HG03064 (cell line): ENCODE measurements around the gene ZFAND3.

Source experiments
- ATAC-seq: cut with Tn5 transposase; IDR thresholded peaks from one replicate; pipeline ENCODE4 v1.9.1; 2021; ENCODE audit warnings: low read depth; ENCODE audit not compliant: unreplicated experiment

Gene ZFAND3

DNA sequence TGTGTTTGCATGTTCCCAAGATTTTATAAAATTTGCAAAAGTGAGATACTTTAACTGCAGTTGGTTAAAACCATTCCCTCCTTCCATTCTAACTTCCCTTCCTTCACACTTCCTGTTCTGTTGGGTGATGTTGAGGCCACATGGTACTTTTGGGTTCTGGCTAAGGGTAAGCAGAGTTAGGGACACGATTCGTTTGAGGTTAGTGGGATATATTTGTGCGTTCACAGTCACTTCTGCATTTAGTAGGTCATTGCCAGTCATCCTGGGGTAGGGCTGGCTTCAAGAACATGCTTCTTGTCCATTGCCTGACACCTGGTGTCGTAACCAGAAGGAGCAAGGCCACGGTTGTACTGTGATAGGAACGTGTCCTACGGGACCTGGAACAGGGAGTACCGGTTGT lies 340.1 kb downstream of the ZFAND3 start:
- no peak for ATAC-seq

DNA sequence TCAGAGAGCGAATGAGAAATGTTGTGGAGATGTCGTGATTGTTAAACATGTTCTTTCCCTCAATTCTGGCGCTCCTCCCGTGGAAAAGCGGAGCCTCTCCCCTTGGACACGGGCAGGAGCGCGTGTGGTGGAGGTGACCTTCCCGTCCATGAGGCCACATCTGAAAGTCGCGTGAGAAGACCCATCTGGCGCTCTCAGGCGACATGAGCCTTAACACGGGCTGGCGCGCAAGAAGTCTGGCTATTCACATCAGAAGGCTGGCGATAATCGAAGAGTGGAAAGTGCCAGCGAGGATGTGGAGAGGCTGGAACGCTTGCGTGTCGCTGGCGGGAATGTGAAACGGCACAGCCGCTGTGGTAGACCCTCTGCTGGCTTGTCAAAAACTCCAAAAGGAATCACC lies 341.3 kb downstream of the ZFAND3 start:
- ATAC-seq: no peak

DNA sequence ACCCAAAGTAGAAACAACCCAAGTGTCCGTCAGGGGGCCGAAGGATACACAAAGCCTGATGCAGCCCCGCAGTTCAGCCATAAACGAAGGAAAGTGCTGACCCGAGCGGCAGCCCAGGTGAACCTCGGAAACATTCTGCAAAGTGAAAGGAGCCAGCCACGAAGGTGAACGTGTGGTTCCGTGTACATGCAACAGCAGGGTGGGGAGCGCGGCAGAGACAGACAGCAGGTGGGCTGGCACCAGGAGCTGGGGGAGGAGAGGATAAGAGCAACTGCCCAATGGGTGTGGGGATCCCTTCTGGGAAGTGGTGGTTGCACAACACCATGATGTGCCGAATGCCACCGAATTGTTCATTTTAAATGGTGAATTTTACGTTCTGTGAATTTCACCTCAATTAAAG lies 341.8 kb downstream of the ZFAND3 start:
- ATAC-seq: no peak

DNA sequence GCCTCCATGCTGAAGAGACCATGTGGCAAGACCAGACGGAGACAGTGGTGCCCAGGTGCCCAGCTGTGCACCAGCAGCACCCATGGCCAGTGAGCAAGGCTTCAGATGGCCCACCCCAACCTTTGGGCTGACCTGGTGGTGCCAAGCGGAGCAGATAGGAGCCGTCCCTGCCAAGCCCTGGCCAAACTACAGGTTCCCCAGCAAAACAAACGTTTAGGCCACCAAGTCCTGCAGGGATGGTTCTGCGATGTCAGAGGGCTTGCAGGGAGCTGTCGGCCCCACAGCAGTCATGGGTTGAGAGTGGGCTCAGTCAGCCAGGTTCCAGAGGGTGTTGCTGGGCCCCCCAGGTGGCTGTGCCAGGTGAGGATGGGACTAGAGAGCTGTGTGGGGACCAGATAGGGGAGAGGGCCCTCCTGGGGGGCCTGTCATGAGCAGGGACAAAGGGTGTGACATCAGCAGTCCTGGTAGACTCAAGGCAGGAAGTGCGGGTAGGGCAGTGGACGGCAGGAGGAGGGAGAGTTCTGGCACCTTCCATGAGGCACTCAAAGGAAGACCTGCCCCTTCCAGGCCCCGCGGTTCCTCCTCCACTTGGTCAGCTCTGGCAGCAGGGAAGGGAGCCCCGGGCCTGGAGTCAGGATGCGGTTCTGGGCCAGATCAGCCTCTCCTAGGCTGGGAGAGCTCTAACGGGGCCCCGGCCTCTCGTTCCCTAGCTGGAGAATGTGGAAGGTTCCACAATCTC lies 342.4 kb downstream of the ZFAND3 start:
- ATAC-seq: no peak

DNA sequence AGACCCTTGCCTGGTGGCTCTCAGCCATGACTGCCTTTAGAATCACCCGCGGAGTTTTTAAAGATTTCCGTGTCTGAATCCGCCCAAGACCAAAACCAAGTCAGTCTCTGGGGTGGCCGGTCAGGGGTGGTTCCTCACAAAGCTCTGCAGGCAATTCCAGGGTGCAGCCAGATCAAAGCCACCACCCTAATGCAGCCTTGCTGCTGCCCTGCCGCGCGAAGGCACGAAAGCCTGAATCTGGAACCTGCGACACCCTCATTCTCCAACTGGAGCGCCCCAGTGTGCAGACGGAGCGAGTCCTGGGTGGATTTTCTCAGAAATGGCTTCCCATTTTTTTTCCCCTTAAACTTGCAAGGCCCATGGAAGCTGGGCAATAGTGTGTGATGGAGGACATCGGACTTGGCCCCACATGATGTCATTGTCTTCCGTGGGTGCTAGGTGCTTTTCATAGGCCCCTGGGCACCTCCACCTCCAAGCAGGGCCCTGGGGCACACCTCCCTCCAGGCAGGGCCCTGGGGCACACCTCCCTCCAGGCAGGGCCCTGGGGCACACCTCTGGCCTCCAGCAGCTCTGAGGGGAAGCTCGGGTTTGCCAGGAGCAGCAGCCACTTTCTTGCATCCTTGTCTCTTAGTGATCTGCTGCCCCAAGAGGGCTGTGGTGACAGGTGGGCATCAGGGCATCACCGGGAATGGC lies 343.1 kb downstream of the ZFAND3 start:
- no peak for ATAC-seq

DNA sequence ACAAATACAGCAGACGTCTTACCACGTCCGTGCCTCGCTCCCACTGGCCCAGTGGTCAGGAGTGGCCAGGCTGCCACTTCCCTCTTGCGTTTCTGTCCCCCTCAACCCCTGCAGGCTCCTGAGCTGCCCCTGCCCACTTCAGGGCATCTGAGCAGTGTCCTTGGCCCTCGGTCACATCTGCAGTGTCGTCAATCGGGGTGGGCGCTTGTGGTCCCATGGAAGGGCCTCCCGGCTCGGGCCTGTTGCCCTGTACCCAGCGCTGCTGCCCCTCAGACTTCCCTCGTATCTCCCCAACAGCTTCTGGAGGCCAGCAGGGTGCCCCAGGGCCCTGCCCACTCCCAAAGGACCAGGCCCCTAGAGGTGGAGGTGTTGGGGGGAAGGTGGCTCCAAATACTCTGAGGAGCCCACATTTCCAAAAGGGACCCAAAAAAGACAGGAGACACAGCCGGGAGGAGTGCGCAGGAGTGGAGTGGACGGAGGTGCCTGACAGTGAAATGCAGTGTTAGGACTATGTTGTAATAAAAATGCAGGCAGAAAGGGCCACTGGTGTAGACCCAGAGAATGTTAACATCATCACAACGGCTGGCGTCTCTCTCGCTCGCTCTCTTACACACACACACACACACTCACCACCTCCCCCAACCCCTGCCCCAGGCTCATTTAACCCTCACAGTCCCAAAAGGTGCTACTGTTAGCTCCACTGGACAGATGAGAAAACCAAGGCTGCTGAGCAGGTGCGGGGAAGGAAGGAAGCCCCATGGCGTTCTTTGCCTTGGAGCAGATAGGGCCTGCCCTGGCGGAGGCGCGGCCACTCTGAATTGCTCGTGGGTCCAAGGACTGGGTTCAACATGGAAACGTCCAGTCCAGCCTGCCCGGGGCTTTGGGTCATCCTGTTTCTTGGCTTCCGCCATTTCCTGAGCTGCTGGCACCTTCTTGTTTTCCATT lies 343.9 kb downstream of the ZFAND3 start:
- ATAC-seq: no peak

DNA sequence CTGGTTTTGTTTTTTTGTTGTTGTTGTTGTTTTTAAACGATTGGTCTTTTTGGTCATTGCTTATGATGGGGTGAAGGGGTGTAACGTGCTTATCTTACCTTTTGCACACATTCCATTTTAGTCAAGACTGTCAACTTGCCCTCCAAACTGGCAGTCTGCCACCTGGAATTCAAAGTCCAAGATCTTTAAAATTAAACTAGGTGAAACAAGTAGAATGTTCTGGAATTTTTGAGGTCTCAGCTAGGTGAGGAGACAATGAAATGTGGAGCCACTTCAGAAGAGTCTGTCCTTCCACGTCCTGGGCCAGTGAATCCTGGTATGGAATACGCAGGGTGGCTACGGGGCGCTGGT lies 344.6 kb downstream of the ZFAND3 start:
- no peak for ATAC-seq

DNA sequence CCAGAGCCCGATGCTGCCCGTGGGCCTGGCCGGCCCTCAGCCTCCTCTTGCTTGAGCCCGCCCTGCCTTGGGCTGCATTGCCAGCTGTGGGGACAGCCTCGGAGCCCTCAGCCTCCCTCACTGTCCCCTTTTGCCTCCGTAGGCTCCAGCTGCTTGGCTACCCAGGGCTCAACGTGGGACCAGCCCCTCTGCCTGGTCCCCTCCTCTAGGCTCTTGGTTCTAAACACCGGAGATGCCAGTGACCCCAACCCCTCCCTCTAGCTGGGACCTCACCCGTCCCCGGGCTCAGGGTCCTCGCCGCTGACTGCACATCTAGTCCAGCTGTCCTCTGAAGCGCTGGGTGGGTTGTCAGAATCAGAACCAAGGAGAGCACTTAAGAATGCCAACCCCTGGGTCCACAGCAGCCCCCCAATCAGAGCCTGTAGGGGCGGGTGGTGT lies 345.2 kb downstream of the ZFAND3 start:
- ATAC-seq: no peak

DNA sequence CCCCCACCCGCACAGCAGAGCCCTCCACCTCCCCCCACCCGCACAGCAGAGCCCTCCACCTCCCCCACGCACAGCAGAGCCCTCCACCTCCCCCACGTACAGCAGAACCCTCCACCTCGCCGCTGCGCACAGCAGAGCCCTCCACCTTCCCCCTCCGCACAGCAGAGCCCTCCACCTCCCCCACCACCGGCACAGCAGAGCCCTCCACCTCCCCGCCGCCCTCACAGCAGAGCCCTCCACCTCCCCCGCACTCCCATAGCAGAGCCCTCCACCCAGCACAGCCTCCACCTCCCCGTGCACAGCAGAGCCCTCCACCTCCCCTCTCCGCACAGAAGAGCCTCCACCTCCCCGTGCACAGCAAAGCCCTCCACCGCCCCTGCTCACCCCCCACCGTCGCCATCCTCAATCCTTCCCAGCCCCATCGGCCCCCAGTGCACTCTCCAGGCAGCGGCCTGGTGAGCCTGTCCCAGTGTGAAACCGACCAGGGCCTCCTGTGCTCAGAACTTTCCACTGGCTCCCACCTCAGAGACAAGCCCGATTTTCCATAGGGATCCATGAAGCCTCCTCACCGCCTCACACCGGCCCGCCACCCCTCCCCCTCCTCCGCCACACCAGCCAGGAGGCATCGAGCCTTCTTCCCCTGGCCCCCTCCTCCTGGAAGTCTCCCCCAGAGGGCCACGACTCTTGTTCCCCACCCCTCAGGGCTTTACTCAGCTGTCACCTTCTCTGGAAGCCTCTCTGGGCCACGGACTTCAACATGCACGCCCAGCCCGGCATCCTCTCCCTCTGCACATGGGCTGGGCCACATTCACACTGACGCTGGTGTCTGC lies 347.1 kb downstream of the ZFAND3 start:
- ATAC-seq: no peak

DNA sequence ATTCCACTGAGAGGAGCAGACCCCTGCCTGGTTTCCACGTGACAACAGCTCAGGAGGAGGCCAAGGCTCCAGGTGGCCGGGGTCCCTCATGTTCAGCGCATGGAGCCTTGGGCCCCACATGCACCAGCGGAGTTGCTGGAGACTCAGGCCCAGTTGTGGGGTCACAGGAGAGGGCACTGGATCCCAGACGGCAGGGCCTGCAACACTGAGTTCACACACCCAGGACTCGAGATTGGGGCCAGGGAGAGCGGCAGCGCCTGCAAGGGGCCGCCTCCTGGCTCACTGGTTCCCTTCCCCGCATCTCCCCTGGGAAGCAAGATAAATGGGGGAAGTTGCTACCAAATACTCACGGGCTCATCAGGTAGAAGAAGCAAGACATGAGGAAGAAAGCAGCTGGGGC lies 348.1 kb downstream of the ZFAND3 start:
- no peak for ATAC-seq

DNA sequence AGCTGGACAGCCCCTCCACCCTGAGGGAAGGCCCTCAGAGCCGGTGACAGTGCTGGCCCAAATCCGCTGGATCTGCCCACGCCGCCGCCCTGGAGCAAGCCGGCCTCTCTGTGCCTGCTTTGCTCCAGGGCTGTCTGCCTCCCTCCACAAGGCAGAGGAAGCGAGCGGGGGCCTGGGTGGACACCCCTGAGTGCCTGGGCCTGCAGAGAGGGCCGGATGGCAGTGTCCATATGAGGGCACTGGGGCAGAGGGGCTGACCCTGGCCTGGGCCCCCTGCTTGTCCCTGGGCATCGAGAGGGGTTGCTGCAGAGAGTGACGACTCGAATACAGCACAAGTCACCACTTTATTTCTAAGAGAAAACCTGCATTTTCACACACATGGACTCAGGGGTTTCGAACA lies 348.6 kb downstream of the ZFAND3 start:
- ATAC-seq: no peak

DNA sequence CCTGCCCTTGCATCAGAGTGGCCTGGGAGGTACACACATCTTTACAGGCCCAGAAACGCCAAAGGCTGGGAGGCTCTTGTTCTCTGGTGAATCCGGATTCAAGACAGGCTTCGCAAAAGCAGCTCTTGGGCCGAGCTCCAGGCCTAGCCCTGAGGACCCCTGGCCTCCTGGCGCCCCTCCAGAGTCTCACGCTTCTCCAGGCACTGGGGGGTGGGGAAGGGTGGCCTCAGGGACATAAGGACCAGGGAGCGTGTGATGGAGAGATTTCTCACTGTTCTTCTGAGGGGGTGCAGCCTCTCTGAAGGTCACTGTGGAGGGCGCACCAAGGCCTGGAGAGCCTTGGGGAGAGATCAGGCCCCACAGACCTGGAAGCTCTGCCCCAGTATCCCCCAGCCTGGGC lies 349.2 kb downstream of the ZFAND3 start:
- ATAC-seq: no peak

DNA sequence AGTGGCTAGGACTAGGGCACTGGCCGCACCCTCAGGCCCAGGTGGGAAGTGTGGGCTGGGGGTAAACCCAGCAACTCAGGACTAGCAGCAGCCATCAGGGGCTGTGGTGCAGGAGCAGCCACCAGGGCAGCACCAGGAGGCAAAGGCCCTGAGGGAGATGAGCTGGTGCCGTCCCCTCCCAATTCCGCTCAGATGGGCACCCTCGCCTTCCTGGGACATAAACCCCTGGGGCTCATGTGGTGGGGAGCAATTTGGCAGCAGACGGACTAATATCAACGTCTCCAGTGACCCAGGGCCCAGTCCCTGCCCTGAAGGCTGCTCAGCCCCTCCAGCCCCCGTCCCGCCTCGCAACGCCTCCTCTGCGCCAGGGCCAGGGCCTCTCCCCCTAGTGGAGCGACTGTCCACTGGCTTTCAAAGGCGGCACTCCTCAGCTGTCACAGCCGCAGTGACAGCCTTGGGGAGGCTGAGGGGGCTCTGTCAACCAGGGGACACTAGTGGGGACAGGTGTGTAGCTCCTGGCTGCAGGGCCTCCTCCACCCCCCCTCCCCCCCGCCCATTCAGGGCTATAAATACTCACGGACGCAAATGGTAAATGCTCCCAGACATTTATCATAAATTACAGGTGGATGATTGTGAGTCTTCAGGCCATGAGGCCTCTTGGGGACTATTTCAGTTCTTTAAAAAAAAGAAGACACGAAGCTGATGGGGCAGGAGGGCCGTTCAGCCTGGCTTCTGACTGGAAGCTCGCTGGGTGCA lies 349.9 kb downstream of the ZFAND3 start:
- ATAC-seq: no peak

DNA sequence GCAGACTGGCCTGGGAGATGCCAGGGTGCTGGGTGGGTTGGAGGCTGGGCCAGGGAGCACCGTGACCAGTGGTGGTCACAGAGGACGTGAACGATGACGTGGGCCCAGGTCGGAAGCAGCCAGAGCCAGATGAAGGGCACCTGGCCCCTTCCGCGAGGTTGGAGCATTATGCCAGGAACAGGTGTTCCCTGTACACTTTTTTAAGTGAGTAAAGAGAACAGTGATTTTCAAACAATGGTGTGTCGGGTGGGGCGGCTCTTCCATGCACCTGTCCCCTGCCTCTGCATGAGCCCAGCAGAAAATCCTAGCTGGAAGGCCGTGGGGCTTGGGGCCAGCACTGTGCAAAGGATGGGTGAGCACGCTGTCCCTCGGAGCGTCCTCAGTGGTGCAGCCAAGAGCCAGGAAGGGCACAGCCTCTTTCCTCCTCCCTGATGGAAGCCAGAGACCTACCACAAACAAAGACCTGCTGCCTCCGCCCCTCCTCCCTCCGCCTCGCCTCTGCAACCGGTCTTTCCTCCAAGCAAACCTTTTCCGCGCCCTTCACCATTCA lies 350.5 kb downstream of the ZFAND3 start:
- ATAC-seq: no peak

DNA sequence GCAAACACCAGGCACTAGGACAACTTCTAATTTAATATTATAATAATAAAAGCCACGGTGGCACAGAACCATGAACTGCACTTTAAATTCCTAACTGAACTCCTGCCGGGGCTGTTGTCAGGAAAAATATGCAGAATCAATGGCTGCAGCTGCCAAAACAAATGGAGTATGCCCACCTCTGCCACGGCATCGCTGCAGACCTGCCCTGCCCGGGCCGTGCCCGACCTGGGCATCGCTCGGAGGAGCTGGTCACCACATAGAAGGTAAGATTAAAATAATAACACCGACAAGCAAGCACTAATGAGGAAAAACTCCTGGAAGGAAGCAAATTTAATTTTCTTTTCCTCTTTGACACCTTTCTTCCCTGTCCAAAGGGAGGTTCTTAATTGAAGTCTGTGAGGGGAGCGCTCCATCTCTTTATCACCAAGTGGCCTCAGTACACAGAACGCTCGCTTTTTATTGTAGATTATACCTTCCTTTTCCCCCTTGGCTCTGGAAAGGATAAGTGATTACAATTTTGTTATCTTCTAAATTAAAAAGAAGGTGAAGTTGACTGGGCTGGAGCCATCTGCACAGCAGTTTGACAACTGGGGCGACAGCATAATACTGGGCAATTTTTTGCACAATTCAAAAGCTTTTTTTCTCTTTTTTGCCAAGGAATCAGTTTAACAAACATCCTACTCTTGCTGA lies 351.3 kb downstream of the ZFAND3 start:
- ATAC-seq: no peak

DNA sequence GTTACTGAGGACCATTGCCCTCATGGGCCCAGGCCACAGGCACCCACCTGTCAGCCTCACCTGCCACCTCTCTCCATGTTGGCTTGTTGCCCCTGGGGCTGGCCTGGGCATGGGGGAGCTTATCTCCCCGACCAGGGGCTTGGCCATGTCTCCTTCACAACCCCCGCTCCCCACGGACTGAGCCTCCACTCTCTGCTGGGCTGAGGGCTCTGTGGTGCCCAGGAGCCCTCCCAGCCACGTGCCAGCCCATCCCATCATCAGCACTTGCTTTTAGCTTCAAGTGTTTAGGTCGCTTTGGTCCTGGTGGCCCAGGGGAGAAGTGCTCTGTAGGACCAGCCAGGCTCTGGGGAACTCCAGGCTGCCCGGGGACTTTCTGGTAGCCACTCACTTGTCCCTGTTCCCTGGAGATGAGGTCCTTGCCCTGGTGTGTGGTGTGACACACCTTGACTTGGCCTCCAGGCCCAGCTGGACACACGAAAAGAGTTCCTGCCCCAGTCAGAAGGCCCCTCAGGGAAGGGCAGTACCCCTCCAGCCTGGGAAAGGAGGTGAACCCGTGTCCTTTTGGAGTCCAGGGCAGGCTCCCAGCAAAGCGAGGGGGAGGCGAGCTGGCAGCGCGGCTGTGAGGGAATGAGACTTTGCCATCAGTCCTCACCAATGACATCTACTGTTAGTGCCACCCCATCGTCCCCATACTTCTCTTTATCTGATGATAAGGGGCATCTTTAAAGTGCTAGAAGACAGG lies 352.6 kb downstream of the ZFAND3 start:
- ATAC-seq: no peak

DNA sequence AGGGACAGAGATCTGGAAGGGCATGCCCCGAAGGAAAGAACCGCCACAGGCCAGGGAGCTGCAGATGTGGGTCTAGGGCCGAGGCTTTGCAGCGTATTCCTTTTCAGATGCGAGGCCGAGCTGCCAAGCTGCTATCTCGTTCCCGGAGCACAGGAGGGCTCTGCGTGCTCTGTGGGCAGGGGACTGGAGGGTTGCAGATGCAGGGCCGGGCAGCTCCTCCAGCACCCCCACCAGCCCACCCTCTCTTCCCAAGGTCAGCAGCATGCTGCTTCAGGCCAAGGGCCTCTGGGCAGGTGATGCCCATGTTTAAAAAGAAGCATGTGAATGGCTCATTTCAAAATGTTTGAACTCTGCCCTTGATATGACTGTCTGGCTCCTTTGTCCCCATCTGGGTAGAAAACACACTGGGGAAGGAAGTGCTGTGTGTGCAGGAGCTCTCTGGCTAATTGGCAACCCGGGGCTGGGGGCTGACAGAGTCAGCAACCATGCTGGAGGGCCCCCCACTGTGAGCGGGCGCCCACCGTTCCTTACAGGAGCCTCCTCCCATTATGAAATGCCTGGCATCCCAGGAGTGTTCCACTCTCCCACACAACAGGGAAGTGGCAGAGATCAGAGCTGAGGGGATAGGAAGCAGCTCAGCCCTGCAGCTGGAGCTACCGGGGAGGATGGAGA lies 353.3 kb downstream of the ZFAND3 start:
- no peak for ATAC-seq

DNA sequence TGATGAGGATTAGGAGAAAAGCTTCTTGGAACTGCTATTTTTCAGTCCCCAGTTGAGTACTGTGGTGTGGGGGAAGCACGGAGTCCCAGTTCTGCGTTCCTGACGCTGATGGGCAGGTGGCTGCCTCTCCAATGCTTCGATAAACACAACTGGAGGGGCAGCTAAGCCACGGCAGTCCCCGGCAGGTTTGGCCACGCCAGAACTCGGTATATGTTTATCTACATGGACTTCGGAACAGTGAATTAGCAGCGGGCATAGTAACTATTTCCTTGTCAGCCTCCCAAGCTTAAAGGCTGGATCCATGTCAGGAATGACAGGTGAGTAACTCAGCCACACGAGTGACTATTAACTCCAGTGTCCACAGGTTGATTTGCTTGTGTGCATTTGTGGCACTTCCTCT lies 354.4 kb downstream of the ZFAND3 start:
- no peak for ATAC-seq
